Esophagus squamous epithelium (tissue), 5 donors: Measurements from ENCODE around the gene PDGFC. TPM values are rescaled to one million over a fixed set of nuclear protein-coding genes. Genes with fewer than 3 reads are reported as not detected.

ENCODE experiments used
- DNase-seq: peaks from one replicate; lab custom pipeline; 2025; lab: John Stamatoyannopoulos, UW
- H3K27ac ChIP-seq, 4 donors: fragments of 200-600 bp; sonication (generic); one replicate each; pipeline ENCODE4 v1.5.1; 2016 to 2019; ENCODE audit warnings: mild to moderate bottlenecking in 1 of 4
- H3K27me3 ChIP-seq, 4 donors: fragments of 200-600 bp; sonication (generic); 1 replicate in 3 of 4; 2 replicates in 1 of 4; pipeline versions ENCODE4 v1.5.1 to v1.6.0; 2017 to 2021; ENCODE audit warnings: antibody characterized with exemption in 1 of 4
- H3K36me3 ChIP-seq, 3 donors: fragments of 200-600 bp; sonication (generic); one replicate each; pipeline ENCODE4 v1.5.1; 2016 to 2019
- H3K4me1 ChIP-seq, 3 donors: fragments of 200-600 bp; sonication (generic); one replicate each; pipeline ENCODE4 v1.5.1; 2017 to 2019
- H3K4me3 ChIP-seq, 4 donors: fragments of 200-600 bp; sonication (generic); 1 replicate in 3 of 4; 2 replicates in 1 of 4; pipeline ENCODE4 v1.5.1; 2016 to 2019; ENCODE audit warnings: mild to moderate bottlenecking in 2 of 4, moderate library complexity in 1 of 4
- H3K9me3 ChIP-seq, 3 donors: fragments of 200-600 bp; sonication (generic); one replicate each; pipeline ENCODE4 v1.5.1; 2016 to 2019
- CTCF ChIP-seq, 6 experiments: fragments of 450-650 bp in 4 of 6; fragments of 200-600 bp in 2 of 6; sonication (generic) in 2 of 6; IDR thresholded peaks; one replicate each; pipeline ENCODE4 v1.5.1; 2016 to 2019; ENCODE audit warnings: antibody characterized with exemption in 6 of 6, mild to moderate bottlenecking in 4 of 6, moderate library complexity in 4 of 6
- POLR2A ChIP-seq, 4 donors: fragments of 450-650 bp; IDR thresholded peaks; one replicate each; pipeline ENCODE4 v1.6.1; 2017; ENCODE audit warnings: antibody characterized with exemption in 4 of 4, mild to moderate bottlenecking in 4 of 4, moderate library complexity in 3 of 4
- WGBS, 2 donors: methylation state at CpG; one replicate each; pipeline ENCODE4 v1.1.5; 2018; 5-methylcytosine and 5-hydroxymethylcytosine counted together
- intact Hi-C: fragments of 100-400 bp; cut with DNase I; formaldehyde crosslinking; loops from one replicate; pipeline ENCODE4 v1.15.0; 2022
- total RNA-seq, 4 donors: library from RNA; depleted of rRNA; stranded (reverse); fragments of >200 nt; gene quantifications; one replicate each; pipeline ENCODE4 v1.1.0, GENCODE V29; 2016
- donor health status: DM: yes; HTN: yes; CAD: no.

PDGFC gene
- total RNA-seq, 4 donors from 2014 or later: 2.9 to 22.1 (median 7.7) TPM

GRCh38 chr4:156983366-156983765, 11.8 kb upstream of the PDGFC start:
- Histone ChIP-seq H3K36me3 (no peaks in the 10 kb centered on the region), H3K4me3 (no peak overlapping the region), H3K9me3 (no peaks in the 10 kb centered on the region), H3K27me3 (no peaks in the 10 kb centered on the region), H3K4me1 (no peaks in the 10 kb centered on the region), H3K27ac (no peak overlapping the region)
- 48 to 64% methylated on average over 1 of the region's 1 CpG for WGBS, 2 donors
- DNase-seq: no peak
- TF ChIP-seq CTCF (IDR thresholded peaks at IDR 0.05): peak in 3 of 6 experiments; percentile 29 to 56 (median 31)
- no peak for TF ChIP-seq POLR2A (IDR thresholded peaks at IDR 0.05)
- intact Hi-C loops: no loop called here

DNA sequence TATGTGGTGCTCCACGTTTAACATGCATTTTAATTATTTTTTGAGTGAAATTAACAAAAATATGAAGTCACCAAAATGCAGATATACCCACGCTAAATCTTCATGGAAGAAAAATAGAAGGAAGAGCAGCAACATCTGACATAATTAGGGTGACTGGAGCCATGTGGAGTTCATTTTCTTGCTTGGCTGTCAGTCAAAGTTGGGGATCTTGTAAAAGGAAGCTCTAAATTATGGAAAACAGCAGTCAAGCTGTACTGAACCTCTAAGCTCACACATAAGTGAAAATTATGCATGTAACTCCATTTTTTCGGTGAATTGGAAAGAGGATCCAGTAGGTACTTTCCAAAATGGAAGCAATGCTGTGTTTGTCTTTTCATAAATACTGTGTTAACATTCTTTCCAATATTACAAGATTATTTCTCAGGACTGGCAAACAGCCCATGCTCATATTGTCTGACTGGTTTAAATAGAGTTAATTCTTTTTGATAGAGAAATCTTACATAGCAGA, 9.7 kb upstream of the PDGFC start:
- Histone ChIP-seq H3K4me3 (no peak overlapping the region), H3K9me3 (no peaks in the 10 kb centered on the region), H3K4me1 (no peaks in the 10 kb centered on the region), H3K36me3 (no peaks in the 10 kb centered on the region), H3K27ac (no peak overlapping the region), H3K27me3 (no peaks in the 10 kb centered on the region)
- intact Hi-C loops: no loop called here
- no peak for DNase-seq
- TF ChIP-seq POLR2A (IDR thresholded peaks at IDR 0.05): no peak
- no peak for TF ChIP-seq CTCF (IDR thresholded peaks at IDR 0.05)
- WGBS, 2 donors: 59 to 62% methylated on average over 3 of the region's 3 CpGs

DNA sequence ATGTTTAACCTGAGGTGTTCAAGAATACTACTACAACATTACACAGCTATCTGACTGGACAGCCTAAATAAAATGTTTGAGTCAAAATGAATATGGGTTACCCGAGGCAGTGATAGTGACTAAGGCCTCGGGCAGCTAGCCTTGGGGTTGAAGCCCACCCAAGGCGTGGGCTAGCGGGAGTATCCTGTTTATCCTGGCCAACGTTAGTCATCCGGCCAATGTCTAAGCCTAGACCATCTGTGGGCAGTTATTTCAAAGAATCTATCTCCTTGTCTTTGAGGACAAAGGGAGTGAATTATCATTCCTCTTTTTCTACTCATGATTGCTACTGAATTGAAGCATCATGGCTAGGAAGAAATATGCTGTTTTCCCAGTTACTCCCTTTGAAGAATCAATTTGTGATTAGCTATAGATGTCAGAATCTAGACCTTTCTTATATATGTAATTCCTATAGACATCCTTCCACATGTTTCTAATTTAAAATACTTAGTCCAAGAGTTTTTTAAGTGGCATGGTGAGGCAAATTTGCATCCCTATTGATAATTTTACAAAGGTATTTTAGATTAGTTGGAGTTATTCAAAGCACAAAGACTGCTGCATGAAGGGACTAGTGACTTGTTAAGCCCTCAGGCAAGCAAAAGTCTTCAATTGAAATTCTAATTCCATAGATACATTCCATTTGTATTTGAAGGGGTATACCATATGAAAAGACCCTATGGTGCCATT, 6.0 kb upstream of the PDGFC start:
- Histone ChIP-seq H3K27ac (no peak overlapping the region), H3K27me3 (no peaks in the 10 kb centered on the region), H3K36me3 (no peaks in the 10 kb centered on the region), H3K4me3 (no peak overlapping the region), H3K4me1 (peaks cover 0 to 4% (median 1%) of the 10 kb centered on the region in 3 donors), H3K9me3 (no peaks in the 10 kb centered on the region)
- intact Hi-C loops: loop anchor here (10.0 kb wide), 2 partner anchors 67 to 493 kb away; no protein-coding TSS in a partner anchor
- 38 to 56% methylated on average over 6 of the region's 6 CpGs for WGBS, 2 donors
- no peak for DNase-seq
- no peak for TF ChIP-seq POLR2A (IDR thresholded peaks at IDR 0.05)
- no peak for TF ChIP-seq CTCF (IDR thresholded peaks at IDR 0.05)

GRCh38 chr4:156976147-156976546, 4.5 kb upstream of the PDGFC start:
- no peak overlapping the region for H3K4me3 ChIP-seq
- H3K27ac ChIP-seq: no peak overlapping the region
- no peak for DNase-seq
- WGBS, 2 donors: 82 to 93% methylated on average over 2 of the region's 2 CpGs
- no peaks in the 10 kb centered on the region for H3K9me3 ChIP-seq
- H3K4me1 ChIP-seq: peaks cover 0 to 12% (median 6%) of the 10 kb centered on the region in 3 donors
- intact Hi-C loops: loop anchor here (10.0 kb wide), 2 partner anchors 69 to 491 kb away; no protein-coding TSS in a partner anchor
- H3K36me3 ChIP-seq: no peaks in the 10 kb centered on the region
- TF ChIP-seq POLR2A (IDR thresholded peaks at IDR 0.05) (no peak), CTCF (IDR thresholded peaks at IDR 0.05) (no peak)
- H3K27me3 ChIP-seq: peaks cover 0 to 6% (median 0%) of the 10 kb centered on the region in 4 donors

DNA sequence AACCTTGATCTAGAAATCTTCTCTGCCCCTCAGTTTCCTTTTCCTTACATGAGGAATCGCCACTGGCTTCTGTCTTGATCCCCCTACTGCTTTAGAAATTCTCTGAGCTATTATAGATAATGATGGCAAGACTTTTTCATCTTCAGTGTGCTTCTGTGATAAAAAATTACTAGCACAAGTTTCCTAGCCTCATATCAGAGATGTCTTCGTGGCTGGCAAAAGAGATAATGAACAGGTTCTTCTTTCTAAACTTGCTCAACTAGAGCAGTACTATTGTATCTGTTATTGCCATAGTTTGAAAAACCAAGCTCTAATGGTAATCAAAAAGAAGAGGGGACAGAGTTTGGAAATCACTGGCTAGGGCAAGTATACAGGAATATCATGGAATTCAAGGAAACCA, 4.1 kb upstream of the PDGFC start:
- H3K4me3 ChIP-seq: no peak overlapping the region
- no peak overlapping the region for H3K27ac ChIP-seq
- DNase-seq: no peak
- peaks cover 0 to 14% (median 6%) of the 10 kb centered on the region in 3 donors for H3K4me1 ChIP-seq
- peaks cover 0 to 7% (median 0%) of the 10 kb centered on the region in 4 donors for H3K27me3 ChIP-seq
- TF ChIP-seq CTCF (IDR thresholded peaks at IDR 0.05) (no peak), POLR2A (IDR thresholded peaks at IDR 0.05) (no peak)
- intact Hi-C loops: loop anchor here (10.0 kb wide), 2 partner anchors 69 to 491 kb away; no protein-coding TSS in a partner anchor
- no peaks in the 10 kb centered on the region for H3K9me3 ChIP-seq
- no peaks in the 10 kb centered on the region for H3K36me3 ChIP-seq
- 90 to 93% methylated on average over 2 of the region's 2 CpGs for WGBS, 2 donors
